Activated T-cell treated with anti-CD3 and anti-CD28 coated beads for 4 hours (primary cell): ENCODE measurements around the gene NEDD4L.
"Not testable (repeated sequence)": the region's sequence is repeated elsewhere in the genome, so short reads cannot be mapped to it uniquely, and the experiment has no call there.

Experiments used
- DNase-seq: peaks from one replicate; pipeline ENCODE4 v3.0.0-alpha.2; 2020

Gene NEDD4L

DNA sequence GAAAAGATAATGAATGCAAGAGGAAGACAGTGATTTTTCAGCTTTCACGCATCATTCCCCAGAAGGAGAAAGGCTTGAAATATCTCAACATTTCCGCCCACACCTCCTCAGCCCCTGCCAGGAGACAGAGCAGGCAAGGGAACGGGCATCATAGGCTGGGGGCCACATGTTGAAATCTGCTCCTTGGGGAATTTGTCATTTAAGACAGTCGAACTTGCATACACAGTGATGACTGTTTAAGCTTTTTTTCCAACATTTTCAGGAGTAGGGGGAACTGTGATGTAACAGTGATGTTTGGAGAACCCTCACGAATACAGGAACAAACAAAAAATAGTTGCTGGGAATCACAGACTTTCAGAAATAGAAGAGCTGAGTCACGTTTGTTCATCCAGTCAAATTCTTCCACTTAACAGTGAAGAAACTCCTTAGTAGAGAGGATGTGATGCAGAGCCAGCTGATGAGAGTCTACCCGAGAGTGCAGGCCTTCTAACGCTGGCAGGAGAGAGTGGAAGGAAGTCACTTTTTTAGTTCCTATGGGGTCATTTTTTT is 318.1 kb downstream of the NEDD4L start:
- DNase-seq, result no peak

DNA sequence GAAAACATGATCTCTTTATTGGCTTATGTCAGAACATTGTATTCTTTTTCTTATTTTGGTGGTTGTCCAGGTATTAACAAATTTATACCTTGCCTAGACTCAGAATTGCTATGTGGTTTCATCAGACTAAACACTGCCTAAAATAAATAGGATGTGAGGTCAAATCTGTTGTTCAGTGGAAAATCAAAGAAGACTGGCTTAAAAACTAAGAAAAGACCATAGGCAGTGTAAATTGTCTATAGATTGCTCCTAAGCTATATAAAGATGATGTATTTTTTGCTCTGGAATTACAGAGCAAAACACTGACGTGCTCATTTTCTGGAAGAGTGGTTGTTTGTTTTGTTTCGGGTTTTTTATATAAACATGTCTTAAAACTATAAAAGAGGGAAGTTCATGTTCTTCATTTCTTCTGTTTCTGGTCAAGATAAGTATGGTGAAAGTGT is 318.8 kb downstream of the NEDD4L start:
- no peak for DNase-seq

DNA sequence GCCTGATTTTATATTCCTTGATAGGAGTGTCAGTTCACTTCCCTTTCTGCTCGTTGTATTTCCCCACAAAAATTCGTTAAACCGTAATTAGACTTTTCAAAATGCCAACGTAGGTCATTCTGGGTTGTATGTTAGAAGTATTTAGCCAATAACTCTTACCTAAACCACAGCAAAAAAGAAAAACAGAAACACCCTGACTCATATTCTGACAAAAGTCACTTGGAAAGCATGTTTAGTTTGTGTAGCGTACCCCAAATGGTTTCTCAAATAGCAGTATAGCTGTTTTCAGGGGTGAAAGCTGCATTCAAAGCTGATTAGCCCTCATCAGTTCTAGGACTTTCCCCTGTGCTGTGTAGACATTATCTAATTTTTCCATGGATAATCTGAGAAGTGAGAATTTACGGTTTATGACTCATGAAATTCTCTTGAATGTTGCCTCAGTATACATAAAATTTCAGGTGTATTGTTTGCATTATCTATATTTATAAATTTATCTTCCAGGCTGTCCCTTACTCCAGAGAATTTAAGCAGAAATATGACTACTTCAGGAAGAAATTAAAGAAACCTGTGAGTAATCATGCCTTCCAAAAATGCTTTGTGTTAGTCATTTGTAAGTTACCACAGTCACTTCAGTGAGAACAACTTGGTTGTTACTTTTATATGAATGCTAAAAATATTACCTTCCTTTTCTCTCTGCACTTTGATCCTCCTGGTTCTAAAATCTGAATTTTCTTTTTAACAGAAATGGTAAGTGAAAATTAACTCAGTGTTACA is 319.9 kb downstream of the NEDD4L start:
- DNase-seq, result no peak

DNA sequence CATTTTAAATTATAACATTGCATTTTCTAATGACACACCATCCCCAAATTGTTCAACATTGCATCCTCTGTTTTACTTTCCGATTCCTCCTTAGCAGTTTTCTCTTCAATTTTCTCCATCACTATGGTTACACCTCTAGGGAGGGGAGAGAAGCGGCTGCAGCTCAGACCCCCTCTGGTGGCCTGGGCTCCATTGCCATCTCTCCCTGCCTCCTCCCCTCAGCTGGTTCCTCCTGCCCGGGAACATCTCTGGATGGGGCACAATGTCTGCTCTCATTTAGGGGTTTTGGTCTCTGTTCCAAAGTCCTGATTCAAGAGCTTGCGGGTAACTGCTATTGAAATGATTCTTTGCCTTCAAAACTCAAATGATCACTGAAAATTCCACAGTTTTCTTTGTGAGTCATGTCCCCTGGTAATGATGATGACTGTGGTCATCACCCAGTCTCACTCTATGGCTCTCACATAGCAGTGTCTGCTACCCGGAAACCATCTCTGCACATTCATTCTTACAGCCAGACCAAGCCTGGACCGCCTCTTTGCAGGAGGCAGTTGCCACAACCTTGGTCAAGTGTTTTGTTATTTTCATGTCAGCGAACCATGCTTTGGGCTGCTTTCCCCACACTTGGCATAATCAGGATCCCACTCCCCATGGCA is 321.0 kb downstream of the NEDD4L start:
- no peak for DNase-seq

DNA sequence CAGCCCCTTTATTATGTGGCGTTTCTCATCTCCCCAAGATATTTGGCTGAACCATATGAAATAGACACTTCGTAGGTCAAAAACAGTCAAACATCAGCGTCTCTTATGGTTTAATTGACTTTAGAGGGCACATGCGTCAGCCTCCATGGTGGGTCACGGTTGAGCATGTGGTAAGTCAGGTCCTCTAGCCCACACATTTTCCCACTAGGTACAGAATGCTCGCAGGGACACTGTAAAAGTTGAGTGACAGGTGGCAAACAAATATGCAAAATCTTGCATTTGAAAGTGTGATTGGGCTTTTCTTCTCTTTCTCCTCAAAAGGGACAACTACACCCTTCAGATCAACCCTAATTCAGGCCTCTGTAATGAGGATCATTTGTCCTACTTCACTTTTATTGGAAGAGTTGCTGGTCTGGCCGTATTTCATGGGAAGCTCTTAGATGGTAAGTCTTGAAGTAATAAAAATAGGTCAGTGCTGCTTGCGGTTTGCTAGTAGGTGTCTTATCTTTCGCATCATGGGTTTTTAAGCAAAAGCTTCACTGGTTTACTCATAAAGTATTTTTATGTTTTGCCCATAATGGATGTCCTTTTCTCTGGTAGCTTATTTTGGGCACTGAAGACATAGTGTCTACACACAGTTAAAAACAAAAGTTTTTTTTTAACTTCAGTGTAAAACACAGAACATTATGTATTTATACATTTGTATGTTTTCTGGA is 323.6 kb downstream of the NEDD4L start:
- no peak for DNase-seq

DNA sequence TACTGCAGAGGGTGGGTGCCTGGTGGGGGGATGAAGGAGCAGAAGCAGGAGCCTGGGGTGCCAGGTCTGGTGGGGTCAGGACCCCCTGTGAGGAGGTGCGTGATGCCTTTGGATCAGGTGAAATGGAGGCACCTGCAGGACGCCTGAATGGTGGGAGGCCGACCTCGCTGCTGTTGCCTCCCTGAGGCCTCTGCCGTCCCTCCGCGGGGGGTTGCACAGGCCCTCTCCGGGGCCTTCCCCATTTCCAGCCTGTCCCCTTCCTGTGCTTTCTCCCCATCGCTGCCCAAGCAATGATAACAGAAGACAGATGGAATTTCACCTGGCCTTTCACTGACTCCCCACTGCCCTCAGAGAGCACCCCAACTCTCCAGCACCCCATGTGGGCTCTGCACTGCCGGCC is 325.6 kb downstream of the NEDD4L start:
- no peak for DNase-seq

DNA sequence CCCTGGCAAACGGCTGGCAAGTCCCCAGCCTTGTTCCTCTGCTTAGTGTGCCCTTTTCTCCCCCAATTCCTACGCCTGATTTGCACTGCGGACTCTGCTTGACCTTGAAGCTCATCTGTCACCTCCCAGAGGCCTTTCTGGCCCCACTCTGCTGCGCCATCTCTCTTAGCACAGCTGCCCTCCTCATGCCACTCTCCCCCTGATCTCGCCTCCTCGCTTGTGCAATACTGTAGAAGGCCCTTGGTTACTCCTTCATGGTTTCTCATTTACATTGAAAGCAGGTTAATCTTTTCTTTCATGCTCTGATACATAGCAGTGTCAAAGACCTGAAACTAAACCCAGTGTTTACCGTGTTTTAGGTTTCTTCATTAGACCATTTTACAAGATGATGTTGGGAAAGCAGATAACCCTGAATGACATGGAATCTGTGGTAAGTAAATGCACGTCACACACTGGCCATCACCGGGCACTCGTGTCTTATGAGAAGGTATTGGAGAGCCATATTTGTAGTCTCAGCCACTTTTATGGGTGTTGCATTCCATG is 326.1 kb downstream of the NEDD4L start:
- DNase-seq, result no peak

DNA sequence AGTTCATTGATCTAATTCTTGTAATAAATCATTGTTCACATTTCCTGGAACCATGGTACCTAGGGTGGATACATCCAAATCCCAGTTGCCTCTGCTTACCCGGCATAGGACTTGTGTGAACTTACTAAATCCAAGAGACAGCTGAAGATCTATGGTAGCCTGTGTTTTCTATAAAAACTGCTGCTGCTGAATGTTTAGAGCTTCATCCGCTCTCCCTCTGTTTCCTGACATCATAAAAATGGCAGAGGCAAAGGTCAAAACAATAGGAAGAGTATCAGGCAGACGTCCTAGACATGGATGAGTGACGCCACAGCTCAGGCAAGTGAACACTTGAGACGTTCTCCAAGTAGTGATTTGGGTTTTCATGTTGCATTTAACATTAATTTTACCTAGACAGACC is 326.6 kb downstream of the NEDD4L start:
- no peak for DNase-seq

DNA sequence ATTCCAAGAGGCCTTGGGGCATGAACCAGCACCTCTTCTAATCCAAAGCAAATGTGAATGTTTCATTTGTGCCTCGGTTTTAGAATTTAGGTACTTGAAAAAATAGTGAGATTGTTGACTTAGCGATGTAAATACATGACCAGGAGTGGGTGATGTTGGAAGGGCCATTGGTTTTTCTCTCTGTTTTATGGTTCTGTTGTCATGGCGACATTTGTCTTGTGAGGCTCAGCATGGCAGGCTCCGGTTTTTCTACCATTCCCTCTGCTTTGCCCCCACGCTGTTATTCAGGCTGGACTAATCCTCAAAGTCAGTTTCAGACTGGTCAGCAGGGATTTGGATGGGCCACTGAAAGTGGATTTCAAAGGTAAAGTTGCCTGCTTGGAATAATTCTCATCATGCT is 329.5 kb downstream of the NEDD4L start:
- DNase-seq, result no peak

DNA sequence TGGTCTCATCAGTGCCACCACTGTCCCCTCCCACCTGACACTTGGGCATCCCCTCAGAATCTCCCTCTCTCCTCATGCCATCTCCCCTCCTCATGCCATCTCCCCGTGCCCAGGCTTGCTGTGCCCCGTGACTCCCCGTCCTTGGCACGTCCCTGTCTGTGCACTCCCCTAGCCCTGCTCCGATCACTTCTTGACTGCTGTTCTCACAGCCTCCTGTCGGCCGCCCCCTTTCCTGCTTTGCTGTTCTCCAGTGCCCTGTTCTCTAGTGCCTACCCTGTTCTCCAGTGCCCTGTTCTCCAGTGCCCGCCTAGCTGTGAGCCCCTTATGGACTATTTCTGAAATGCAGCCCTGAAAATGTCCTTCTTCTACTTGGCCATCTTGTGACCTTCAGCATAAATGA is 331.0 kb downstream of the NEDD4L start:
- no peak for DNase-seq

DNA sequence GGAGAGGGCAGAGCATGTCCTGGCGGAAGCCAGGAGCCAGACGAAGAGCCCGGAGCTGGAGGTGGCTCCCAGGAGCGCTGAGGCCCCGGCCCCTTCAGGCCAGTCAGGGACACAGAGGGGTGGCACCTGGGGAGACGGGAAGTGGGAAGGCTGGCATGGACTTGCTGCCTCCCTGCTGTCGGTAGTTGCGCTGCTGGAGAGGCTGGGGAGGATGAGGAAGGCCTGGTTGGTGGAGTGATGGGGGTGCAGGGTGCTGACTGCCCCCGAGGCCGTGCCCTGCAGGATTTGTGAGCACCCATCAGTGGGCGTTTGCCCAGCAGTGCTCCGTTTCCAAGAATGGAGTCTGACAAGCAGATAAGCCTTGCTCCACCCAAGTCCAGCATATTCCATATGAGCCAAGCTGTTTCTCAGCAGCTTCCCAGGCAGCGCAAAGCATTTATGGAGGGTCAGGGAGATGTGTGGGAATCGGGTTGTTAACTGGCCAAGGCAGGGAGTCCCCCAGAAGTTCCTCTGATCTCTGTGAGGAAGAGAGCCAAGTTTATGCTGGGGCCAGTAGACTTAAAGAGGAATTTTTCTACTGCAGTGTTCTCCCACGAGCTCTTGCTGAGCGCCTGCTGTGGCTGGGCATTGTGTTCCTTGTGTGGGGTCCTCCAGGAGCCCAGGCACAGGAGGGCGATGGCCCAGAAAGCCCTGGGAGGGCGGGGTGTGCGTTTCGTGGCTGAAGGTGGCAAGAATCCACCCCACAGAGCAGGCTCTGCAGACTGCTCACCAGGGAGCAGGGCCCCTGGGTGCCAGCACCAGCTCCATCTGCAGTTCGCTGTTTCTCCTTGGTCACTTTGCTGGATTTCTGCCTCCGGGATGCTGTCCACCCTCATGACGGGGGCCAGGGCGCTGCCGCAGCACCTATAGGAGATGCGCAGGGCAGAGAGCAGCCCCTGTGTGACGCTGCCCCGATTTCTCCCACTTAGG is 334.7 kb downstream of the NEDD4L start:
- DNase-seq, result no peak

DNA sequence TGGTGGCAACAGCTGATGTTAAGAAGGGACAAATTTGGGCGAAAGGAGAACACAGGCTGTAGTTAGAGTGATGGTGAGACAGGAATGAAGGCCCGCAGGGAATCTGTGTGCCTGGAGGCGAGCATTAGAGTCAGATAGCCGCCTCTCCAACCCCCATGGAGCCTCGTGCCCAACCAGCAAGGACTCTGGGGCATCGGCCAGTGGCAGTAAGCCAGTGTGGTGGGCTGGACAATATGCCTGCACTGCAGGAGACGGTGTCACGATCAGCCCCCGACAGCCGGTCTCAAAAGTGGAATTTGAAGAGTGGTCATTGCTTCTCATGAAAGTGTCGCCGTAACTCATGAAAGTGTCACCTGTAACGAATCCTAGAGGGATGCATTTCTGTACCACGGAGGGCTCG is 335.4 kb downstream of the NEDD4L start:
- no peak for DNase-seq

DNA sequence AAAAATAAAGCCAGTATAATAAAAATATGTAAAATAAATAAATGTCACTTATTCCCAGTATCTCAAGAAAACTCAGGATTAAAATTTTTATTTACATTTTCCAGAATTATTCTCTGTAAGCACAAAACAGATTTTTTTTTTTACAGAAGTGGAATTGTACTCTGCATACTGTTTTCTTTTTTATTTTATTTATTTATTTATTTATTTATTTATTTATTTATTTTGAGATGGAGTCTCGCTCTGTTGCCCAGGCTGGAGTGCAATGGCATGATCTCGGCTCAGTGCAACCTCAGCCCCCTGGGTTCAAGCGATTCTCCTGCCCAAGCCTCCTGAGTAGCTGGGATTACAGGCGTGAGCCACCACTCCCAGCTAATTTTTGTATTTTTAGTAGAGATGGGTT is 336.1 kb downstream of the NEDD4L start:
- not testable (repeated sequence) for DNase-seq

DNA sequence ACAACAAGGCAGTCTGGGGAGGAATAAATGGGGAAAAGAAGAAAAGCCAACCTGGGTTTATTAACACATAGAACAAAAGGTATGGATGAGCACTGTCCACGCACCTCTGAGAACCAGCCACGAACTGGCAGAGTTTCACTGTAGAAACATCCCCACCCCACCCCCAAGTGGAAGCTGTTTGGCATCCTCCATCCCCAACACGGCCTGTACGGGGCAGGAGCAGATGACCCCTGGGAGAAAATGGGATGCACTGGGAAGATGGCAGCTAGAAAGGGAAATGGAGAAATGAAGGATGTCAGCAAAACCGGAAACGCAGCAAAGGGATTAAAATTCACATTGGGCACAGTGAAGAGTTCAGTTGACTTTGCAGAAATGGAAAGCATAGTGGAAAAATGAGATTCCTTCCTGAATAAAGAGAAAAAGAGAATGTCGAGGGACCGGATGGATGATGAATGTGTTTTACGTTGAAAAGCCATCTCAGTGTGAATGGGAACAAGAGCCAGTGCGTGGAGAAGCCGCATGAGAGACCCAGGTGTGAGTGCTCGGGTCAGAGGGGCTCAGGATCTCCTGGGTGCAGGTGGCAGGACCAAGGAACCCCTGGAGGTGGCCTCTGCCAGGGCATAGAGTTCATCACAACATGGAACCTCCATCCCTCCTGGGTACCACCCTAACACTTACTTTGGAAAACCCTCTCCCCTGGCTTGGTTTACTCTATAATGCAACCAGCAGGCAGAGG is 337.8 kb downstream of the NEDD4L start:
- no peak for DNase-seq

DNA sequence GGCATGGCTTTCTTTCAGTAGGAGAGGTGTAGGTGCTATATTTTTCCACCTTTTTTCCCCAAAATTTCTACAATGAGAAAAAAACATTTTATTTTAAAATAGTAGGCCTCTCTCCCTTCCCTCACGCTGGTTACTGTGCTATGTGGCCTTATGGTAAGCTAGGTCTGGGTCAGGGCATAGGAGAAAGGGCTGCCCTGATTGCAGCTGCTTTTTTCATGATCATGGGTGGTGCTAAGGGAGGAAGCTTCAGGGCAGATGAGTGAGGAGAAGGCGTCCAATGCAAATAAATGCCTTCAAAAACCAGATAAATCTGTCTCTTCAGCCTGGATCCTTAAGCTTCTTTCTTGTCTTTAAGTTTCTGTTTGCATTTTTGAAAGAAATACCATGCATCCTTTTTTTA is 338.4 kb downstream of the NEDD4L start:
- DNase-seq, result no peak

DNA sequence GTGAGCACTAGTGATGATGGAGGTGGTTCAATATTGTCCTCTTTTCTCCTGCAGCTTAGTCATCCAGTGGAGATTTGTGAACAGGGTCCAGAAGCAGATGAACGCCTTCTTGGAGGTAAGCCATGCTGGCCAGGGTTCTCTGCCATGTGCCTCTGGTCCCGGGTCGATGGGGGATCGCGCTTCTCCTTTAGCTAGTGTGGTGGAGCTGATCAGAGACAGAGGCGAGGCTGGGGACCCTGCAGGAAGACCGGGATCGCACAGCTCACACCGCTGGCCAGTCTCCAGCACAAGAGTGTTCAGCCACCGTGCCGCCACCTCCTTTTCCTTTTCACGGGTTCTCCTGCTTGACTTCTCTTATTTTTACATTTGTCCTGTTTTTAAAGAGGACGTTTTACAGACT is 341.4 kb downstream of the NEDD4L start:
- DNase-seq, result no peak

DNA sequence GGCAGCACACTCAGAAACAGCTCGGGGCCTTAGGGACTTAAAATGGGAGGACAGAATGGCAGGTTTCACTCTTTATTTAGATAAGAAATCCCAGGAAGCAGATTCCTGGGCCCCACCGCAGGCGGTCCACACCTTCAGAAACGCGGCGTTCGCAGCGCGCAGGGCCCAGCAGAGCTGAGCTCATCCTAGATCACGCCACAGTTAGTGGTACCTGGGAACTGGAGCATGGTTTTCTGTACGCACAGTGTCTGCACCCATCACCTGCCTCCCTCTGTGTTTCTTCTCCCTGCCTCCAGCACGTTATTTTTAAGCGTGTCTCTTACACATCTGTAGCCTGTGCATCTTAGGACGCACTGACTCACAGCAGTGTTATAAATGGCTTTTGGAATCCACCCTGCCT is 342.8 kb downstream of the NEDD4L start:
- no peak for DNase-seq

DNA sequence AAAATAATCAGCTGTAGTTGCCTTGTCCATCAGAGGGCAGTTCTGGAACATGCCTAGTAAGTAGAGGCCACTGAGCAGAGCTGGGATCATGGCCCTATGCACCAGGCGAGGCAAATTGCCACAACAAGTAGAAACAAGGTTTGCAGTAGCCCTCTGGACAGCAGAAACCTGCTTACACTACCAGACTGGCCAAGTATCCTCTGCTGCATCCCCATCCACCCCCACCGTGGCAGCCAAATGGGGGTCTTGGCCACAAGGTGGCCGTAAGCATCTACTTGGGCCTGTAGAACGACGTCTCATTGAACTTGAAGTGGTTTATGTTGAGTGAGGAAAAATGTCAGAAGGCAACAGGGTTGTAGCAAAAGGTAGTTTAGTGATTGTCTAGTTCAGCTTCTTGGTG is 343.7 kb downstream of the NEDD4L start:
- DNase-seq, result no peak

DNA sequence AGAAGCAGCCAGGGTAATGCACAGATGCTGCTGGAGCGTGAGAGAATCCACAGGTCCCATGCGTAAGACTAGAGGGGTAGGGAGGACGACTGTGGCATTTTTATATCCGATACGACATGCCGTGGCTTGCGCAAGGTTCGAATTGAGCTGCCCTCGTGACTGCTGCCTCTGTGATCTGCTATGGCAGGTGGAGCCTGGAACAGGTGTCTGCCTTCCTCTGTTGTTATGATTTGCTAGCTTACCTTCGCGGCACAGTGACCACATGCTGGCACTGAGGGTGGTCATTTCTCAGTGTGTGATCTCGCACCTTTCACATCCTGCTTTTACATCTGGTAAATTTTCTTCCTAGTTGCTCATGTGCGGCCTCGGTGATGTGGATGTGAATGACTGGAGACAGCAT is 344.7 kb downstream of the NEDD4L start:
- no peak for DNase-seq

DNA sequence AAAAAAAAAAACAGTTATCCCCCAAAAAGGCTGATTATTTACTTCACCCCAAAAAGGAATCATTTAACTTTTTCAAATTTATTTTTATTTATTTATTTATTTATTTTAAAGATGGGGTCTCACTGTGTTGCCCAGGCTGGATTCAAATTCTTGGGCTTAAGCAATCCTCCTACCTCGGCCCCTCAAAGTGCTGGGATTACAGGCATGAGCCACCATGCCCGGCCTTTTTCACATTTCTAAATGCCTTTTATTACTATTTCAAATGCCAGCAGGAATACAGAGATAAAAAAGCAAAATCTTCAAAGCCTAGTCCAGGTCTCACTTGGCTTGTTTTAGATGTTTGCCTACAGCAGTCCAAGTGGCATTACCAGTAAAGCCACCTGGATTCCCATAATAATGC is 345.7 kb downstream of the NEDD4L start:
- DNase-seq, result no peak

DNA sequence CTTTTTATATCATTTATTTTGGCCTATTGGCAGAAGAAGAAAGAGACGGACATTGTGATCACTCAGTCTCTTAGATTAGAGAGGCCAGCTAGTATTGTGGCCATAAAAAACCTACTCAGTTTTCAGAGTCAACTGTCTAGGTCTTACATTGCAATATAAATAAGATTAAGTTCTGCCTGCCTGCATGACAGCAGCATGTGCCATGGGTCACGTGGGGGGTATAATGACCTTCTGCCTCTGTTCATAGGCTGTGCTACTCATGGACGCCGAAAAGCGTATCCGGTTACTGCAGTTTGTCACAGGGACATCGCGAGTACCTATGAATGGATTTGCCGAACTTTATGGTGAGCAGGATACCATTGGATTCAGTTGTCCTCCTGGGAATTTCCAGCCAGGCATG is 346.4 kb downstream of the NEDD4L start:
- DNase-seq, result no peak
